Measurements from ENCODE around the gene ELMO1.

- TF ChIP-seq, protein P1, sequence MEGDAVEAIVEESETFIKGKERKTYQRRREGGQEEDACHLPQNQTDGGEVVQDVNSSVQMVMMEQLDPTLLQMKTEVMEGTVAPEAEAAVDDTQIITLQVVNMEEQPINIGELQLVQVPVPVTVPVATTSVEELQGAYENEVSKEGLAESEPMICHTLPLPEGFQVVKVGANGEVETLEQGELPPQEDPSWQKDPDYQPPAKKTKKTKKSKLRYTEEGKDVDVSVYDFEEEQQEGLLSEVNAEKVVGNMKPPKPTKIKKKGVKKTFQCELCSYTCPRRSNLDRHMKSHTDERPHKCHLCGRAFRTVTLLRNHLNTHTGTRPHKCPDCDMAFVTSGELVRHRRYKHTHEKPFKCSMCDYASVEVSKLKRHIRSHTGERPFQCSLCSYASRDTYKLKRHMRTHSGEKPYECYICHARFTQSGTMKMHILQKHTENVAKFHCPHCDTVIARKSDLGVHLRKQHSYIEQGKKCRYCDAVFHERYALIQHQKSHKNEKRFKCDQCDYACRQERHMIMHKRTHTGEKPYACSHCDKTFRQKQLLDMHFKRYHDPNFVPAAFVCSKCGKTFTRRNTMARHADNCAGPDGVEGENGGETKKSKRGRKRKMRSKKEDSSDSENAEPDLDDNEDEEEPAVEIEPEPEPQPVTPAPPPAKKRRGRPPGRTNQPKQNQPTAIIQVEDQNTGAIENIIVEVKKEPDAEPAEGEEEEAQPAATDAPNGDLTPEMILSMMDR (IDR thresholded peaks at IDR 0.05): no peak
- no peak for TF ChIP-seq POLR2A (IDR thresholded peaks at IDR 0.05)
Observed at GRCh38 chr7:37342688-37343471, 105.8 kb downstream of the ELMO1 start.

Data from adrenal gland (tissue), 5 donors.